HCT116 (cell line): ENCODE data around the gene TAF3.

Source experiments
- CTCF ChIP-seq, 3 experiments: fragments of 200-600 bp in 1 of 3; sonication (generic) in 1 of 3; IDR thresholded peaks in 2 of 3; conservative IDR thresholded peaks in 1 of 3; 2 replicates each; pipeline ENCODE4 v1.5.1; 2012 to 2017; ENCODE audit warnings: low read depth in 2 of 3, low read length in 2 of 3, antibody characterized with exemption in 1 of 3, borderline replicate concordance in 1 of 3, control low read depth in 1 of 3, mild to moderate bottlenecking in 1 of 3, mixed read lengths in 1 of 3, mixed run types in 1 of 3, moderate library complexity in 1 of 3; ENCODE audit not compliant: insufficient read depth in 1 of 3
- EGR1 ChIP-seq: IDR thresholded peaks from 2 replicates; pipeline ENCODE4 v1.6.1; 2012; ENCODE audit warnings: low read depth
- EZH2 ChIP-seq: fragments of 200-600 bp; sonication (generic); IDR thresholded peaks from 2 replicates; pipeline ENCODE4 v1.6.1; 2017; ENCODE audit warnings: antibody characterized with exemption, mixed run types
- EZH2phosphoT487 ChIP-seq: fragments of 200-600 bp; IDR thresholded peaks from 2 replicates; pipeline ENCODE4 v1.6.1; 2018; ENCODE audit warnings: antibody characterized with exemption, borderline replicate concordance
- JUND ChIP-seq: IDR thresholded peaks from 2 replicates; pipeline ENCODE4 v1.6.1; 2012
- MAX ChIP-seq: IDR thresholded peaks from 2 replicates; pipeline ENCODE4 v1.6.1; 2012
- POLR2A ChIP-seq: IDR thresholded peaks from 2 replicates; pipeline ENCODE4 v1.7.0; 2011; ENCODE audit warnings: borderline replicate concordance; ENCODE audit not compliant: insufficient read depth, insufficient read length; ENCODE audit errors: extremely low read depth
- POLR2AphosphoS5 ChIP-seq: IDR thresholded peaks from 2 replicates; pipeline ENCODE4 v1.6.1; 2011; ENCODE audit warnings: mild to moderate bottlenecking, low read depth, low read length, moderate library complexity
- SIN3A ChIP-seq: IDR thresholded peaks from 2 replicates; pipeline ENCODE4 v1.6.1; 2012; ENCODE audit warnings: low read depth
- YY1 ChIP-seq: IDR thresholded peaks from 2 replicates; pipeline ENCODE4 v1.6.1; 2011; ENCODE audit warnings: low read length, low read depth, moderate library complexity, mild to moderate bottlenecking; ENCODE audit not compliant: insufficient replicate concordance; ENCODE audit errors: extremely low read depth
- ZFX ChIP-seq: fragments of 450-650 bp; IDR thresholded peaks from 2 replicates; pipeline ENCODE4 v1.6.1; 2017
- ZNF274 ChIP-seq: fragments of 200-500 bp; sonication (Bioruptor generic); IDR thresholded peaks from 2 replicates; pipeline ENCODE4 v1.6.1; 2014; ENCODE audit warnings: mild to moderate bottlenecking, low read depth, low read length, inconsistent platforms
- TF ChIP-seq, protein P1 (sequence below): IDR thresholded peaks from 2 replicates; pipeline ENCODE4 v1.6.1; 2012; ENCODE audit warnings: low read depth
- TF ChIP-seq, protein P2 (sequence below): IDR thresholded peaks from 2 replicates; pipeline ENCODE4 v1.6.1; 2012

GRCh38 chr10:7833210-7833609 lies 14.9 kb downstream of the TAF3 start:
- TF ChIP-seq EZH2phosphoT487, result no peak
- TF ChIP-seq CTCF (IDR thresholded peaks at IDR 0.05 in 2 of 3, conservative IDR thresholded peaks at IDR 0.05 in 1 of 3; ENCODE audit: borderline replicate concordance in 1 of 3, insufficient read depth in 1 of 3, low read depth in 2 of 3, low read length in 2 of 3), result no peak
- TF ChIP-seq POLR2A, result no peak
- TF ChIP-seq ZFX, result no peak
- TF ChIP-seq POLR2AphosphoS5, result no peak
- TF ChIP-seq ZNF274, result no peak
- TF ChIP-seq YY1, result no peak
- TF ChIP-seq JUND, result no peak
- no peak for TF ChIP-seq EZH2
- TF ChIP-seq, protein P1, sequence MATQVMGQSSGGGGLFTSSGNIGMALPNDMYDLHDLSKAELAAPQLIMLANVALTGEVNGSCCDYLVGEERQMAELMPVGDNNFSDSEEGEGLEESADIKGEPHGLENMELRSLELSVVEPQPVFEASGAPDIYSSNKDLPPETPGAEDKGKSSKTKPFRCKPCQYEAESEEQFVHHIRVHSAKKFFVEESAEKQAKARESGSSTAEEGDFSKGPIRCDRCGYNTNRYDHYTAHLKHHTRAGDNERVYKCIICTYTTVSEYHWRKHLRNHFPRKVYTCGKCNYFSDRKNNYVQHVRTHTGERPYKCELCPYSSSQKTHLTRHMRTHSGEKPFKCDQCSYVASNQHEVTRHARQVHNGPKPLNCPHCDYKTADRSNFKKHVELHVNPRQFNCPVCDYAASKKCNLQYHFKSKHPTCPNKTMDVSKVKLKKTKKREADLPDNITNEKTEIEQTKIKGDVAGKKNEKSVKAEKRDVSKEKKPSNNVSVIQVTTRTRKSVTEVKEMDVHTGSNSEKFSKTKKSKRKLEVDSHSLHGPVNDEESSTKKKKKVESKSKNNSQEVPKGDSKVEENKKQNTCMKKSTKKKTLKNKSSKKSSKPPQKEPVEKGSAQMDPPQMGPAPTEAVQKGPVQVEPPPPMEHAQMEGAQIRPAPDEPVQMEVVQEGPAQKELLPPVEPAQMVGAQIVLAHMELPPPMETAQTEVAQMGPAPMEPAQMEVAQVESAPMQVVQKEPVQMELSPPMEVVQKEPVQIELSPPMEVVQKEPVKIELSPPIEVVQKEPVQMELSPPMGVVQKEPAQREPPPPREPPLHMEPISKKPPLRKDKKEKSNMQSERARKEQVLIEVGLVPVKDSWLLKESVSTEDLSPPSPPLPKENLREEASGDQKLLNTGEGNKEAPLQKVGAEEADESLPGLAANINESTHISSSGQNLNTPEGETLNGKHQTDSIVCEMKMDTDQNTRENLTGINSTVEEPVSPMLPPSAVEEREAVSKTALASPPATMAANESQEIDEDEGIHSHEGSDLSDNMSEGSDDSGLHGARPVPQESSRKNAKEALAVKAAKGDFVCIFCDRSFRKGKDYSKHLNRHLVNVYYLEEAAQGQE, result no peak
- no peak for TF ChIP-seq EGR1
- TF ChIP-seq MAX, result no peak
- TF ChIP-seq, protein P2, sequence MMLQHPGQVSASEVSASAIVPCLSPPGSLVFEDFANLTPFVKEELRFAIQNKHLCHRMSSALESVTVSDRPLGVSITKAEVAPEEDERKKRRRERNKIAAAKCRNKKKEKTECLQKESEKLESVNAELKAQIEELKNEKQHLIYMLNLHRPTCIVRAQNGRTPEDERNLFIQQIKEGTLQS, result no peak
- no peak for TF ChIP-seq SIN3A
